GM12875 (cell line): Measurements from ENCODE around the gene CTDP1.

Source experiments
- H3K4me3 ChIP-seq: one replicate; pipeline ENCODE4 v1.5.1; 2011; ENCODE audit warnings: low read depth, low read length, control low read depth
- CTCF ChIP-seq: IDR thresholded peaks from 2 replicates; pipeline ENCODE4 v1.5.1; 2011; ENCODE audit warnings: low read depth, mild to moderate bottlenecking, control low read depth, inconsistent platforms, low read length, moderate library complexity, borderline replicate concordance; ENCODE audit not compliant: insufficient read depth

Gene CTDP1

GRCh38 chr18:79634593-79635426, 44.8 kb upstream of the CTDP1 start:
- TF ChIP-seq CTCF, result no peak
- no peak overlapping the region for H3K4me3 ChIP-seq

GRCh38 chr18:79635427-79635726, 44.2 kb upstream of the CTDP1 start:
- H3K4me3 ChIP-seq, result no peak overlapping the region
- no peak for TF ChIP-seq CTCF

- no peak for TF ChIP-seq CTCF
- H3K4me3 ChIP-seq, result no peak overlapping the region
Observed at GRCh38 chr18:79637181-79637920, 42.3 kb upstream of the CTDP1 start.

GRCh38 chr18:79637921-79638909, 41.4 kb upstream of the CTDP1 start:
- no peak for TF ChIP-seq CTCF
- no peak overlapping the region for H3K4me3 ChIP-seq

GRCh38 chr18:79639072-79639829, 40.4 kb upstream of the CTDP1 start:
- no peak for TF ChIP-seq CTCF
- H3K4me3 ChIP-seq, result no peak overlapping the region

GRCh38 chr18:79640064-79640672, 39.4 kb upstream of the CTDP1 start:
- no peak for TF ChIP-seq CTCF
- H3K4me3 ChIP-seq, result no peak overlapping the region
